Gastrocnemius medialis (tissue), 4 donors: Measurements from ENCODE around the gene IFNGR2.

ENCODE experiments used
- POLR2A ChIP-seq, 2 donors: fragments of 450-650 bp; IDR thresholded peaks; one replicate each; pipeline ENCODE4 v1.6.1; 2017; ENCODE audit warnings: antibody characterized with exemption in 2 of 2, mild to moderate bottlenecking in 2 of 2, moderate library complexity in 2 of 2
- TF ChIP-seq, protein P1 (sequence below), 5 experiments: fragments of 450-650 bp in 3 of 5; fragments of 200-600 bp in 2 of 5; sonication (generic) in 2 of 5; IDR thresholded peaks in 4 of 5; conservative IDR thresholded peaks in 1 of 5; 1 replicate in 4 of 5; 2 replicates in 1 of 5; pipeline ENCODE4 v1.5.1; 2016 to 2019; ENCODE audit warnings: antibody characterized with exemption in 5 of 5, mild to moderate bottlenecking in 3 of 5, moderate library complexity in 3 of 5

DNA sequence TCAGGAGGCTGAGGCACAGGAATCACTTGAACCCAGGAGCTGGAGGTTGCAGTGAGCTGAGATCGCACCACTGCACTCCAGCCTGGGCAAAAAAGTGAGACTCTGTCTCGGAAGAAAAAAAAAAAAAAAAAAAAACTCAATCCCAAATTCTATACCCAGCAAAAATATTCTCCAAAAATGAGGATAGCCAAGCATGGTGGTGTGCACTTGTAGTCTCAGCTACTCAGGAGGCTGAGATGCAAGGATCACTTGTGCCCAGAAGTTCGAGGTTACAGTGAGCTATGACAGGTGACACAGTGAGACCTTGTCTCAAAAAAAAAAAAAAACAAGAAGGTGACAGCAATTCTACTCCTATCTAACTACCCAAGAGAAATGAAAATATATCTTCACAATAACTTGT lies 70.1 kb downstream of the IFNGR2 start:
- TF ChIP-seq, protein P1, sequence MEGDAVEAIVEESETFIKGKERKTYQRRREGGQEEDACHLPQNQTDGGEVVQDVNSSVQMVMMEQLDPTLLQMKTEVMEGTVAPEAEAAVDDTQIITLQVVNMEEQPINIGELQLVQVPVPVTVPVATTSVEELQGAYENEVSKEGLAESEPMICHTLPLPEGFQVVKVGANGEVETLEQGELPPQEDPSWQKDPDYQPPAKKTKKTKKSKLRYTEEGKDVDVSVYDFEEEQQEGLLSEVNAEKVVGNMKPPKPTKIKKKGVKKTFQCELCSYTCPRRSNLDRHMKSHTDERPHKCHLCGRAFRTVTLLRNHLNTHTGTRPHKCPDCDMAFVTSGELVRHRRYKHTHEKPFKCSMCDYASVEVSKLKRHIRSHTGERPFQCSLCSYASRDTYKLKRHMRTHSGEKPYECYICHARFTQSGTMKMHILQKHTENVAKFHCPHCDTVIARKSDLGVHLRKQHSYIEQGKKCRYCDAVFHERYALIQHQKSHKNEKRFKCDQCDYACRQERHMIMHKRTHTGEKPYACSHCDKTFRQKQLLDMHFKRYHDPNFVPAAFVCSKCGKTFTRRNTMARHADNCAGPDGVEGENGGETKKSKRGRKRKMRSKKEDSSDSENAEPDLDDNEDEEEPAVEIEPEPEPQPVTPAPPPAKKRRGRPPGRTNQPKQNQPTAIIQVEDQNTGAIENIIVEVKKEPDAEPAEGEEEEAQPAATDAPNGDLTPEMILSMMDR (IDR thresholded peaks at IDR 0.05 in 4 of 5, conservative IDR thresholded peaks at IDR 0.05 in 1 of 5), result no peak
- TF ChIP-seq POLR2A (IDR thresholded peaks at IDR 0.05), result no peak
